Subcutaneous adipose tissue (tissue), 4 donors: ENCODE measurements around the gene ADAT1. TPM values are rescaled to one million over a fixed set of nuclear protein-coding genes. Genes with fewer than 3 reads are reported as not detected.

Source experiments
- total RNA-seq, 4 donors: library from RNA; depleted of rRNA; stranded (reverse); fragments of >200 nt; gene quantifications; one replicate each; pipeline ENCODE4 v1.1.0, GENCODE V29; 2016
- TF ChIP-seq, protein P1 (sequence below): fragments of 450-650 bp; IDR thresholded peaks from one replicate; pipeline ENCODE4 v1.5.1; 2016; ENCODE audit warnings: low read depth, mild to moderate bottlenecking, control low read depth, antibody characterized with exemption, moderate library complexity

The ADAT1 gene
- total RNA-seq, 4 donors from 2014 or later = 31.3 to 57.1 (median 41.7) TPM

DNA sequence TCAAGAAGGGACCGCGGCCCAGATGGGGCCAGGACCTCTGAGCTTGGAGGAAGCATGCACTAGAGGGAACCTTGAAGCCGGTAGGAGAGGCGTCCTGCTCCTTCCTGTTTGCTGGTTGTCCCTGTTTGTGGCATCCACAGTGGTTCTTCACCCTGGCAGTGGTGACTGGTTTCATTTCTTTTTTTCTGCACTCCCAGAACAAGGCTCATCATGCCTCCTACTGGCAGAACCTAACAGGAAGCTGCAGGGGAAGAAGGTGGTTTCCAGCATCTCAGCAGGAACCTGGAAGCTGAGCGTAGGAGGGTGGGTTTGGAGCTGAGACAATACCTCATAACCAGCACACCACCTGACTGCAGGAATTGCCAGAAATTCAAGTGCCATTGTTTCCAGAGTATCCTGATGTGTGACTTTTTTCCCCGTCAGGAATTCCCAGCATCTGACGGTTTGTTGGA lies 72.8 kb downstream of the ADAT1 start:
- TF ChIP-seq, protein P1, sequence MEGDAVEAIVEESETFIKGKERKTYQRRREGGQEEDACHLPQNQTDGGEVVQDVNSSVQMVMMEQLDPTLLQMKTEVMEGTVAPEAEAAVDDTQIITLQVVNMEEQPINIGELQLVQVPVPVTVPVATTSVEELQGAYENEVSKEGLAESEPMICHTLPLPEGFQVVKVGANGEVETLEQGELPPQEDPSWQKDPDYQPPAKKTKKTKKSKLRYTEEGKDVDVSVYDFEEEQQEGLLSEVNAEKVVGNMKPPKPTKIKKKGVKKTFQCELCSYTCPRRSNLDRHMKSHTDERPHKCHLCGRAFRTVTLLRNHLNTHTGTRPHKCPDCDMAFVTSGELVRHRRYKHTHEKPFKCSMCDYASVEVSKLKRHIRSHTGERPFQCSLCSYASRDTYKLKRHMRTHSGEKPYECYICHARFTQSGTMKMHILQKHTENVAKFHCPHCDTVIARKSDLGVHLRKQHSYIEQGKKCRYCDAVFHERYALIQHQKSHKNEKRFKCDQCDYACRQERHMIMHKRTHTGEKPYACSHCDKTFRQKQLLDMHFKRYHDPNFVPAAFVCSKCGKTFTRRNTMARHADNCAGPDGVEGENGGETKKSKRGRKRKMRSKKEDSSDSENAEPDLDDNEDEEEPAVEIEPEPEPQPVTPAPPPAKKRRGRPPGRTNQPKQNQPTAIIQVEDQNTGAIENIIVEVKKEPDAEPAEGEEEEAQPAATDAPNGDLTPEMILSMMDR = no peak

Other genes starting within 250 kb of the ADAT1 start
- 10 to 100 TPM; 38.6 to 60.7 (median 57.0) TPM for gene CFDP1, start 189.8 kb downstream of the ADAT1 start, total RNA-seq
- gene TMEM170A, start 158.6 kb downstream of the ADAT1 start, total RNA-seq = 10 to 100 TPM; 14.8 to 20.5 (median 18.0) TPM
- not detected for gene CHST6, start 127.8 kb downstream of the ADAT1 start, total RNA-seq
- under 1 TPM in 1 of 4 donors, not detected in 3; 0.19 TPM for gene CHST5, start 87.2 kb downstream of the ADAT1 start, total RNA-seq
- 1 to 10 TPM; 2.9 to 6.2 (median 4.7) TPM for gene TMEM231, start 67.0 kb downstream of the ADAT1 start, total RNA-seq
- 100 to 1,000 TPM in 2 of 4 donors, 10 to 100 TPM in 2; 74.6 to 118 (median 105) TPM for gene GABARAPL2, start 56.9 kb downstream of the ADAT1 start, total RNA-seq
- gene KARS1, start 24.4 kb upstream of the ADAT1 start, total RNA-seq = 100 to 1,000 TPM in 3 of 4 donors, 10 to 100 TPM in 1; 89.6 to 135 (median 107) TPM
- gene TERF2IP, start 24.5 kb upstream of the ADAT1 start, total RNA-seq = 10 to 100 TPM; 49.1 to 91.6 (median 66.2) TPM
- not detected for gene CPHXL2, start 53.7 kb upstream of the ADAT1 start, total RNA-seq
- not detected for gene DUXB, start 78.2 kb upstream of the ADAT1 start, total RNA-seq
- not detected for gene CPHXL, start 103.2 kb upstream of the ADAT1 start, total RNA-seq